Lower leg skin (tissue), 4 donors: Measurements from ENCODE around the gene ANO2. TPM values are rescaled to one million over a fixed set of nuclear protein-coding genes. Genes with fewer than 3 reads are reported as not detected.

Experiments
- DNase-seq, 2 donors: peaks; one replicate each; pipeline ENCODE4 v3.0.0-alpha.2; 2019; ENCODE audit warnings: low spot score in 2 of 2
- H3K4me3 ChIP-seq: fragments of 200-600 bp; sonication (generic); 2 replicates; pipeline ENCODE4 v1.5.1; 2017; ENCODE audit warnings: mild to moderate bottlenecking, low read depth; ENCODE audit not compliant: poor library complexity, severe bottlenecking
- CTCF ChIP-seq, 3 donors: fragments of 450-650 bp; IDR thresholded peaks; one replicate each; pipeline ENCODE4 v1.5.1; 2016; ENCODE audit warnings: antibody characterized with exemption in 3 of 3, mild to moderate bottlenecking in 3 of 3, moderate library complexity in 2 of 3
- POLR2A ChIP-seq, 2 donors: fragments of 450-650 bp; IDR thresholded peaks; one replicate each; pipeline ENCODE4 v1.6.1; 2016 to 2017; ENCODE audit warnings: antibody characterized with exemption in 2 of 2, mild to moderate bottlenecking in 1 of 2, moderate library complexity in 1 of 2
- WGBS, 2 donors: methylation state at CpG; one replicate each; pipeline ENCODE4 v1.1.5; 2018; 5-methylcytosine and 5-hydroxymethylcytosine counted together
- intact Hi-C: fragments of 100-400 bp; cut with DNase I; formaldehyde crosslinking; loops from one replicate; pipeline ENCODE4 v1.15.0; 2023; ENCODE audit warnings: low total_unique reads
- total RNA-seq, 4 donors: library from RNA; depleted of rRNA; stranded (reverse); fragments of >200 nt; gene quantifications; one replicate each; pipeline ENCODE4 v1.1.0, GENCODE V29; 2016

ANO2 gene
- total RNA-seq, 4 donors from 2014 or later: 0.76 to 2.6 (median 1.8) TPM

- H3K4me3 ChIP-seq: no peak overlapping the region
- WGBS, 2 donors: 87 to 94% methylated on average over 1 of the region's 1 CpG
- TF ChIP-seq POLR2A (IDR thresholded peaks at IDR 0.05) (no peak), CTCF (IDR thresholded peaks at IDR 0.05) (no peak)
- no peak for DNase-seq
- intact Hi-C loops: no loop called here
Observed at GRCh38 chr12:5947006-5947405, 1.9 kb upstream of the ANO2 start.

GRCh38 chr12:5946388-5946787 is 1.3 kb upstream of the ANO2 start:
- WGBS, 2 donors: 80 to 82% methylated on average over 2 of the region's 2 CpGs
- TF ChIP-seq POLR2A (IDR thresholded peaks at IDR 0.05) (no peak), CTCF (IDR thresholded peaks at IDR 0.05) (no peak)
- DNase-seq: no peak
- intact Hi-C loops: no loop called here
- H3K4me3 ChIP-seq: no peak overlapping the region

- no peak for DNase-seq
- H3K4me3 ChIP-seq: no peak overlapping the region
- TF ChIP-seq CTCF (IDR thresholded peaks at IDR 0.05): no peak
- no peak for TF ChIP-seq POLR2A (IDR thresholded peaks at IDR 0.05)
- intact Hi-C loops: no loop called here
- 27 to 28% methylated on average over 12 of the region's 12 CpGs for WGBS, 2 donors
Observed at GRCh38 chr12:5944688-5945070, 380 bp downstream of the ANO2 start.

GRCh38 chr12:5944053-5944452 is 1.0 kb downstream of the ANO2 start:
- 83 to 87% methylated on average over 8 of the region's 8 CpGs for WGBS, 2 donors
- TF ChIP-seq POLR2A (IDR thresholded peaks at IDR 0.05) (no peak), CTCF (IDR thresholded peaks at IDR 0.05) (no peak)
- no peak overlapping the region for H3K4me3 ChIP-seq
- DNase-seq: no peak
- intact Hi-C loops: no loop called here

GRCh38 chr12:5941907-5942306 is 3.2 kb downstream of the ANO2 start:
- WGBS, 2 donors: 82 to 98% methylated on average over 3 of the region's 3 CpGs
- TF ChIP-seq CTCF (IDR thresholded peaks at IDR 0.05): no peak
- no peak for TF ChIP-seq POLR2A (IDR thresholded peaks at IDR 0.05)
- intact Hi-C loops: no loop called here

GRCh38 chr12:5927732-5928516 is 17.1 kb downstream of the ANO2 start:
- peak in 1 of 2 donors; percentile 64 for DNase-seq
- 75 to 84% methylated on average over 2 of the region's 4 CpGs for WGBS, 2 donors
- no peak overlapping the region for H3K4me3 ChIP-seq
- intact Hi-C loops: no loop called here
- TF ChIP-seq CTCF (IDR thresholded peaks at IDR 0.05): no peak
- no peak for TF ChIP-seq POLR2A (IDR thresholded peaks at IDR 0.05)

More at GRCh38 chr12:5941907-5942306, 3.2 kb downstream of the ANO2 start:
- H3K4me3 ChIP-seq: no peak overlapping the region
- DNase-seq: no peak
